HepG2 (cell line): ENCODE results near the gene GBA2. TPM values are rescaled to one million over a fixed set of nuclear protein-coding genes. Genes with fewer than 3 reads are reported as not detected.
A peak's percentile ranks its signal among the peaks of the same experiment; 100 is the strongest.

Experiments
- ATAC-seq: fragments of 200-7000 bp; cut with Tn5 transposase; 3 replicates; pipeline ENCODE4 v1.9.1; 2020; ENCODE audit warnings: mild to moderate bottlenecking, moderate library complexity
- BruUV-seq: library from RNA; stranded (reverse); fragments of 400-500 nt; replicated peaks from 2 replicates; lab custom pipeline; 2021; lab: Mats Ljungman, UMichigan
- CTCF ChIA-PET: fragments of 300-600 bp; formaldehyde crosslinking; extraction: SDS; loops from one replicate; lab custom pipeline; 2021; ENCODE audit warnings: low total read pairs, inconsistent platforms, low intra/inter-chr PET ratio; lab: Yijun Ruan, JAX
- POLR2A ChIA-PET: fragments of 350-600 bp; sonication (Branson Sonifier 250); formaldehyde crosslinking; loops from one replicate; lab custom pipeline; 2020; ENCODE audit warnings: antibody characterized with exemption, inconsistent platforms; lab: Yijun Ruan, JAX
- DNase-seq: peaks from one replicate; pipeline ENCODE4 v3.0.0-alpha.2; 2015; ENCODE audit warnings: low spot score
- FAIRE-seq: peaks from 3 replicates; lab custom pipeline; 2011; peaks lifted over from hg19 to GRCh38; lab: Jason Lieb, UNC
- H2AFZ ChIP-seq: one replicate; pipeline ENCODE4 v1.6.1; 2011; ENCODE audit warnings: low read length, inconsistent platforms
- H3K27ac ChIP-seq: fragments of 300-600 bp; 3 replicates; pipeline ENCODE4 v1.8.0; 2011; ENCODE audit warnings: mixed run types, mild to moderate bottlenecking, mixed read lengths, low read length, inconsistent platforms; ENCODE audit not compliant: insufficient read depth; ENCODE audit errors: extremely low read length
- H3K27me3 ChIP-seq, 2 experiments: fragments of 200-600 bp in 1 of 2; 2 replicates in 1 of 2; 3 replicates in 1 of 2; pipeline versions ENCODE4 v1.6.0 to v1.8.0; 2011; ENCODE audit warnings: low read length in 2 of 2, mild to moderate bottlenecking in 2 of 2, moderate library complexity in 2 of 2, inconsistent platforms in 1 of 2; ENCODE audit not compliant: insufficient read depth in 2 of 2, control insufficient read depth in 1 of 2
- H3K36me3 ChIP-seq, 2 experiments: fragments of 200-600 bp in 1 of 2; replicated peaks in 1 of 2; 2 replicates in 1 of 2; 3 replicates in 1 of 2; pipeline versions ENCODE4 v1.5.1 to v1.8.0; 2011; ENCODE audit warnings: low read length in 2 of 2, inconsistent platforms in 1 of 2; ENCODE audit not compliant: insufficient read depth in 2 of 2, control insufficient read depth in 1 of 2
- H3K4me1 ChIP-seq: 2 replicates; pipeline ENCODE4 v1.5.1; 2012; ENCODE audit warnings: low read length, inconsistent platforms; ENCODE audit not compliant: insufficient read depth
- H3K4me2 ChIP-seq: 2 replicates; pipeline ENCODE4 v1.6.0; 2011; ENCODE audit warnings: low read depth, low read length, inconsistent platforms
- H3K4me3 ChIP-seq, 3 experiments: fragments of 200-600 bp in 1 of 3; sonication (generic), shearing (Covaris generic) in 1 of 3; replicated peaks in 1 of 3; 2 replicates each; pipeline ENCODE4 v1.5.1; 2011 to 2016; ENCODE audit warnings: low read length in 3 of 3, inconsistent platforms in 2 of 3, low read depth in 2 of 3, mild to moderate bottlenecking in 2 of 3, control low read depth in 1 of 3, mixed read lengths in 1 of 3; ENCODE audit not compliant: insufficient read depth in 1 of 3
- H3K79me2 ChIP-seq: one replicate; pipeline ENCODE4 v1.6.1; 2011; ENCODE audit warnings: low read length, inconsistent platforms; ENCODE audit not compliant: insufficient read depth
- H3K9ac ChIP-seq: 2 replicates; pipeline ENCODE4 v1.6.0; 2011; ENCODE audit warnings: mild to moderate bottlenecking, low read depth, low read length, inconsistent platforms; ENCODE audit not compliant: insufficient read depth
- H3K9me3 ChIP-seq: 2 replicates; pipeline ENCODE4 v1.5.1; 2012; ENCODE audit warnings: mild to moderate bottlenecking, low read length
- H4K20me1 ChIP-seq: 2 replicates; pipeline ENCODE4 v1.6.0; 2011; ENCODE audit warnings: inconsistent platforms, mild to moderate bottlenecking, low read length, moderate library complexity; ENCODE audit not compliant: insufficient read depth
- CREM ChIP-seq, 2 experiments: sonication (generic) in 1 of 2; formaldehyde crosslinking in 1 of 2; IDR thresholded peaks; 2 replicates each; pipeline versions ENCODE4 v1.4.0 to v1.6.1; 2016 to 2020; ENCODE audit warnings: antibody characterized with exemption in 1 of 2, mild to moderate bottlenecking in 1 of 2, missing genetic modification reagents in 1 of 2
- ELF1 ChIP-seq: sonication (generic); formaldehyde crosslinking; IDR thresholded peaks from 2 replicates; pipeline ENCODE4 v1.4.0; 2020; ENCODE audit warnings: missing genetic modification reagents
- HNF4A ChIP-seq: sonication (generic); formaldehyde crosslinking; IDR thresholded peaks from 2 replicates; pipeline ENCODE4 v1.4.0; 2020; ENCODE audit warnings: missing genetic modification reagents
- JUND ChIP-seq: sonication (generic); formaldehyde crosslinking; IDR thresholded peaks from 2 replicates; pipeline ENCODE4 v1.8.0; 2022; ENCODE audit warnings: mild to moderate bottlenecking, missing genetic modification reagents
- MBNL3 ChIP-seq: fragments of 250-450 bp; sonication (Bioruptor Pico); conservative IDR thresholded peaks from 2 replicates; pipeline ENCODE4 v1.8.0; 2022; ENCODE audit warnings: mild to moderate bottlenecking, inconsistent platforms
- REXO4 ChIP-seq: sonication (generic); formaldehyde crosslinking; IDR thresholded peaks from 2 replicates; pipeline ENCODE4 v1.8.0; 2022; ENCODE audit warnings: missing genetic modification reagents, mild to moderate bottlenecking, borderline replicate concordance
- RFXANK ChIP-seq: IDR thresholded peaks from 2 replicates; pipeline ENCODE4 v1.6.1; 2016
- ZBTB8A ChIP-seq: sonication (generic); formaldehyde crosslinking; IDR thresholded peaks from 2 replicates; pipeline ENCODE4 v1.4.0; 2020; ENCODE audit warnings: mild to moderate bottlenecking, low read depth, missing genetic modification reagents, borderline replicate concordance
- ZNF33B ChIP-seq: sonication (generic); formaldehyde crosslinking; IDR thresholded peaks from 2 replicates; pipeline ENCODE4 v1.5.1; 2020; ENCODE audit warnings: mild to moderate bottlenecking, missing genetic modification reagents
- ZNF616 ChIP-seq: sonication (generic); formaldehyde crosslinking; IDR thresholded peaks from 2 replicates; pipeline ENCODE4 v1.5.0; 2020; ENCODE audit warnings: low read depth, mild to moderate bottlenecking, missing genetic modification reagents
- ZNF850 ChIP-seq: sonication (generic); formaldehyde crosslinking; conservative IDR thresholded peaks from 2 replicates; pipeline ENCODE4 v1.9.0; 2021; ENCODE audit warnings: mild to moderate bottlenecking, missing genetic modification reagents
- WGBS: methylation state at CpG from one replicate; pipeline ENCODE4 v1.1.6; 2017; ENCODE audit warnings: low lambda C conversion rate; 5-methylcytosine and 5-hydroxymethylcytosine counted together
- in situ Hi-C: cut with HindIII; loops from 2 replicates; pipeline ENCODE4 v1.10.0; 2017; ENCODE audit warnings: low pct_unique_long_range_greater_than_20kb; ENCODE audit not compliant: extremely low pct_ligation_motif_present
- intact Hi-C: fragments of 100-400 bp; cut with micrococcal nuclease; formaldehyde crosslinking; loops from one replicate; pipeline ENCODE4 v1.10.0; 2022; ENCODE audit not compliant: unreplicated experiment
- polyA plus RNA-seq, 8 experiments: library from polyadenylated mRNA; depleted of rRNA in 3 of 8; stranded (reverse) in 7 of 8; unstranded in 1 of 8; fragments of >200 nt; fragmentation: Illumina TruSeq in 4 of 8; extraction: Trizol in 4 of 8; gene quantifications; 2 replicates each; pipeline versions ENCODE4 v1.2.1 to v1.2.3, GENCODE V29; 2011 to 2016; ENCODE audit warnings: low read depth in 4 of 8, missing spikeins in 1 of 8, mixed read lengths in 1 of 8; ENCODE audit not compliant: insufficient read depth in 1 of 8
- total RNA-seq, 5 experiments: library from RNA; depleted of rRNA; stranded (reverse); fragments of >200 nt; fragmentation: Illumina TruSeq; extraction: Trizol; gene quantifications; 2 replicates each; pipeline ENCODE4 v1.2.3, GENCODE V29; 2016; ENCODE audit warnings: low read depth in 1 of 5
- TF ChIP-seq, protein P1 (sequence below): sonication (generic); formaldehyde crosslinking; IDR thresholded peaks from 2 replicates; pipeline ENCODE4 v1.9.0; 2022; ENCODE audit warnings: low read depth, missing genetic modification reagents
- TF ChIP-seq, protein P2 (sequence below): sonication (generic); formaldehyde crosslinking; IDR thresholded peaks from 2 replicates; pipeline ENCODE4 v1.4.0; 2020; ENCODE audit warnings: missing genetic modification reagents, mild to moderate bottlenecking, borderline replicate concordance

The GBA2 gene
- total and polyA plus RNA-seq, 2 of the 13 experiments (the other 11 are each of a cell fraction or from before 2014, with no cell fraction given), result 37.5 to 86.1 TPM

DNA sequence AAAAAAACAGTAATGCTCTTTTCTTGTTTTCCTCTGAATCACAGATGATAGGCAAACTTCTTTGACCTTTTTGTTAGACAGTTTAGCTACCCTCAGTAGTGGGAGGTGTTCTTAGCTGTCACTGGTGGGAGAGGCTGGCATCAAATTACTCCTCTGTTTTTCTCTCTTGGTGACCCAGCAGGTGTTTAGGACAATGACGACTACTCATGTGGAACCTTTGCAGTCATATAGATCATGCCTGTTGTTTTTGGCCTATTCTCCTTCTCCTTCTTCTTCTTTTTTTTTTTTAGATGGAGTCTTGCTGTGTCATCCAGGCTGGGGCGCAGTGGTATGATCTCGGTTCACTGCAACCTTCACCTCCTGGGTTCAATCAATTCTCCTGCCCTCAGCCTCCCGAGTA is 27.0 kb upstream of the GBA2 start:
- H2AFZ ChIP-seq, result no peak overlapping the region
- no peak for FAIRE-seq
- no peak overlapping the region for H3K27ac ChIP-seq
- 0 out of 5 replicates have a peak, but pooled peaks cover 0 to 5% of the 10 kb centered on the region in 2 experiments for H3K36me3 ChIP-seq
- WGBS, result 92% methylated on average over 4 of the region's 4 CpGs
- no TSS peak for BruUV-seq
- DNase-seq, result no peak
- in situ Hi-C loops, result no loop called here
- CTCF ChIA-PET, result no interaction called here
- no peak overlapping the region for H3K4me2 ChIP-seq
- no peaks in the 10 kb centered on the region for H3K27me3 ChIP-seq
- no peaks in the 10 kb centered on the region for H4K20me1 ChIP-seq
- peaks cover 2% of the 10 kb centered on the region for H3K79me2 ChIP-seq
- POLR2A ChIA-PET, result no interaction called here
- TF ChIP-seq ELF1 (CRISPR knock-in tag) (no peak), CREM (IDR thresholded peaks at IDR 0.05) (no peak), CREM (CRISPR knock-in tag; IDR thresholded peaks at IDR 0.05) (no peak), MBNL3 (CRISPR knock-in tag) (no peak), REXO4 (CRISPR knock-in tag) (no peak), JUND (no peak), RFXANK (no peak), ZNF616 (CRISPR knock-in tag) (no peak)
- H3K4me1 ChIP-seq, result peaks cover 37% of the 10 kb centered on the region
- ATAC-seq, result no peak
- no peak overlapping the region for H3K9ac ChIP-seq
- no peaks in the 10 kb centered on the region for H3K9me3 ChIP-seq
- H3K4me3 ChIP-seq, result no peak overlapping the region
- intact Hi-C loops, result no loop called here

DNA sequence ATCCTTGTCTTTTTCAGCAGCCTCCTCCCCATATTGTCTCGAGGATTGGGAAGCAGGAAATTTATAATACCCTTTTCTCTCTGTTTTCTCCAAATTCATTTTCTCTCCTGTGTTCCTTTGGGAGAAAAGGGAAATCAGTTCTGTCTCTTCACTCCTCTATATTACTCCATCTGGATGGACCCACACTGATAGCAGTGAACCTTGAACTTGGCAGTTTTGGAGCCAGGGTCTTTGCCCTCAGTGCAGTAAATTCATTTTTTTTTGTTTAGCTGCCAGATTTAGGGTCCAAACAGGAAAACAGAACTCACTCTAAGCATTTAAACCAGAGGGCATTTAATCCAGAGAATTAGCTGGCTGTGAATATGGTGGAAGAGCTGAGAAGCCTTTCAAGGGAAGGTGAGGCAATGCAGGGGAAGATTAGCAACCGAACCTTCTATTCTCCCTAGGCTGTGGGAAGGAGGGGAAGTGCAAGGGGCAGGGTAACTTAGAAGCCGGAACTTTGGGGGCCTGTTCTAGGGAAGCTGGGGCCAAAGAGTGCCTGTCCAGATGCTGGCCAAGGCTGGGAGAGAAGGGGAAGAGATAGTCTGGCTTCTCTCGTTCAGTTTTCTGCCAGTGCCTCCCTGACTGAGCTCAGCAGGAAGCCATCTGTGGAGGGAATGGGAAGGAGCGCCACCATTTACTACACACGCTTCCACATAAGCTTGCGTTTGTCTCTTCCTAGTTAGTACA is 26.0 kb upstream of the GBA2 start:
- POLR2A ChIA-PET, result interaction anchor here (0.7 to 1.2 kb wide), 2 partner anchors 29 to 39 kb away, joined by 3 to 5 read pairs; no protein-coding TSS in a partner anchor
- WGBS, result 76% methylated on average over 7 of the region's 7 CpGs
- CTCF ChIA-PET, result no interaction called here
- H2AFZ ChIP-seq, result no peak overlapping the region
- H3K4me3 ChIP-seq, result no peak overlapping the region
- TF ChIP-seq ZNF33B (CRISPR knock-in tag) (no peak), ZBTB8A (no peak), HNF4A (peak; percentile 54), ZNF850 (no peak)
- TF ChIP-seq, protein P1, sequence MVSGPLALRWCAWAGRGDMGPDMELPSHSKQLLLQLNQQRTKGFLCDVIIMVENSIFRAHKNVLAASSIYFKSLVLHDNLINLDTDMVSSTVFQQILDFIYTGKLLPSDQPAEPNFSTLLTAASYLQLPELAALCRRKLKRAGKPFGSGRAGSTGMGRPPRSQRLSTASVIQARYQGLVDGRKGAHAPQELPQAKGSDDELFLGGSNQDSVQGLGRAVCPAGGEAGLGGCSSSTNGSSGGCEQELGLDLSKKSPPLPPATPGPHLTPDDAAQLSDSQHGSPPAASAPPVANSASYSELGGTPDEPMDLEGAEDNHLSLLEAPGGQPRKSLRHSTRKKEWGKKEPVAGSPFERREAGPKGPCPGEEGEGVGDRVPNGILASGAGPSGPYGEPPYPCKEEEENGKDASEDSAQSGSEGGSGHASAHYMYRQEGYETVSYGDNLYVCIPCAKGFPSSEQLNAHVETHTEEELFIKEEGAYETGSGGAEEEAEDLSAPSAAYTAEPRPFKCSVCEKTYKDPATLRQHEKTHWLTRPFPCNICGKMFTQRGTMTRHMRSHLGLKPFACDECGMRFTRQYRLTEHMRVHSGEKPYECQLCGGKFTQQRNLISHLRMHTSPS (CRISPR knock-in tag), result no peak
- TF ChIP-seq, protein P2, sequence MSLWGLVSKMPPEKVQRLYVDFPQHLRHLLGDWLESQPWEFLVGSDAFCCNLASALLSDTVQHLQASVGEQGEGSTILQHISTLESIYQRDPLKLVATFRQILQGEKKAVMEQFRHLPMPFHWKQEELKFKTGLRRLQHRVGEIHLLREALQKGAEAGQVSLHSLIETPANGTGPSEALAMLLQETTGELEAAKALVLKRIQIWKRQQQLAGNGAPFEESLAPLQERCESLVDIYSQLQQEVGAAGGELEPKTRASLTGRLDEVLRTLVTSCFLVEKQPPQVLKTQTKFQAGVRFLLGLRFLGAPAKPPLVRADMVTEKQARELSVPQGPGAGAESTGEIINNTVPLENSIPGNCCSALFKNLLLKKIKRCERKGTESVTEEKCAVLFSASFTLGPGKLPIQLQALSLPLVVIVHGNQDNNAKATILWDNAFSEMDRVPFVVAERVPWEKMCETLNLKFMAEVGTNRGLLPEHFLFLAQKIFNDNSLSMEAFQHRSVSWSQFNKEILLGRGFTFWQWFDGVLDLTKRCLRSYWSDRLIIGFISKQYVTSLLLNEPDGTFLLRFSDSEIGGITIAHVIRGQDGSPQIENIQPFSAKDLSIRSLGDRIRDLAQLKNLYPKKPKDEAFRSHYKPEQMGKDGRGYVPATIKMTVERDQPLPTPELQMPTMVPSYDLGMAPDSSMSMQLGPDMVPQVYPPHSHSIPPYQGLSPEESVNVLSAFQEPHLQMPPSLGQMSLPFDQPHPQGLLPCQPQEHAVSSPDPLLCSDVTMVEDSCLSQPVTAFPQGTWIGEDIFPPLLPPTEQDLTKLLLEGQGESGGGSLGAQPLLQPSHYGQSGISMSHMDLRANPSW (CRISPR knock-in tag), result no peak
- in situ Hi-C loops (no loop called here), intact Hi-C loops (no loop called here)
- no peaks in the 10 kb centered on the region for H3K27me3 ChIP-seq
- no peaks in the 10 kb centered on the region for H3K36me3 ChIP-seq
- peaks cover 47% of the 10 kb centered on the region for H3K4me1 ChIP-seq
- no peaks in the 10 kb centered on the region for H3K9me3 ChIP-seq
- H3K27ac ChIP-seq, result peak overlapping the region; percentile 38
- H4K20me1 ChIP-seq, result no peaks in the 10 kb centered on the region
- no peak for FAIRE-seq
- H3K4me2 ChIP-seq, result peak overlapping the region; percentile 29
- no peak overlapping the region for H3K9ac ChIP-seq
- H3K79me2 ChIP-seq, result peaks cover 4% of the 10 kb centered on the region
- peak; percentile 53 for ATAC-seq
- no peak for DNase-seq
- BruUV-seq, result no TSS peak
